ENCODE results near the gene GSTP1.

The GSTP1 gene

DNA sequence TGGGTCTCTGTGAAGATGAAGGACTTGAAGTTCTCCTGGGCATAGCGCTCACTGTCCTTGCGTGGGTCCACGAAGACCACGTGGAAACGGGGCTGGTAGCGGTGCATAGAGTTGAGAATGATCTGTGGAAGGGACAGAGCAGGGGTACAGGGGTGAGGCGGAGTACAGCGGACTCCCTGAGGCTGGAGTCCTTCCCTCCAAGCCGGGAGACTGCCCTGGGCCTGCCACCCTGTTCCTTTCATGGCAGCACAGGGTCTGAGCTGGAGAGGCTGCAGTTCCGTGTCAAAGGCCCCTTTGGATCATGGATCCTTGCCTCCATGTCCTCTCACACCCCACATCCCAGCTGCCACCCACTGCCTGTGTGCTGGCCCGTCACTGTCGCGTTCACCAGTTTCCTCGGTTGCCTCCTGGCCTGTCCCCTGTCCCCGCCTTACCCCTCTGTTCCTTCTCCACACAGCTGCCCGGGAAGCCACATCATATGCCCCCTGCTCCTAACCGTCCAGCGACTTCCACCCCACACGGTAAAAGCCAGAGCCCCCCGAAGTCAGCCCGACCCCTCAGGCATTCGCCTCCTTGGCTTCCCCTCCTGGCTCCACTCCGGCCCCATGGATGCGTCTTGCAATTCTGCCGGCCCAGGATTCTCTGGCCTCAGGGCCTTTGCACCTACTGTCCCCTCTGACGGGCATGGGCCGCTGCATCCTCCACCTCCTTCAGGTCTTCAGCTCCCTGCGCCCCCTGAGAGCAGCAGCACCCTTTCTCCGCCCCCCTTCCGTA, 49.6 kb downstream of the GSTP1 start:
- CTCF ChIA-PET: interaction anchor here (0.7 to 1.5 kb wide), 6 partner anchors 10 to 41 kb away, joined by 3 to 4 read pairs (median 3); partner anchors contain the start of gene ALDH3B2

DNA sequence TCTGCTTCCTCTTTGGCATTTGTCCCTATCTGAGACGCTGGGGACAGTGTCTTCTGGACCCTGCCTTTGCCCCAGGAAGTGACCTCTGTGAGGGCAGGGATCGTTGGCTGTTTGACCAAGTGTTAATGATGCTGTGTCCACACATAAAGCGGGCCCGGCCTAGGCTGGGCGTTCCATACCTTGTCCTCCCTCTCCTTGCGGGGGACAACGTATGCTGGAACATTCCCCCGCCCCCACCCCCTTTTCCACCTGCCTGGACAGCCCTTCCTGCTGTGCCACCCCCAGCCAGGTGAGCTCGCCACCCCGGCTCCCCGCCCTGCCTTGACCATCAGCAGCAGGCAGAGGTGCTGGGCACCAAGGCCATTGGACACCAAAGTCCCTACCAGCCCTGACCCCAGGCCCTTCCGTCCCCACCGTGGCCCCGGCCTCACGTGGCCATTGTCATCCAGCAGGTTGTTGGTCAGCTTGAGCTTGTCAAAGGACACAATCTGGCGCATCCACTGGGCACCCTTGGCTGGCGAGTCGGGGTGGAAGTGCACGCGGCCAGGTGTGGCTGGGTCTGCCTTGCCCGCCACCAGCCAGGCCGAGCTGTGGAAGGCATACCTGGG, 50.2 kb downstream of the GSTP1 start:
- CTCF ChIA-PET: interaction anchor here (0.7 to 1.5 kb wide), 5 partner anchors 15 to 41 kb away, joined by 3 to 4 read pairs (median 3); partner anchors contain the start of gene ALDH3B2
- TF ChIP-seq, protein P1, sequence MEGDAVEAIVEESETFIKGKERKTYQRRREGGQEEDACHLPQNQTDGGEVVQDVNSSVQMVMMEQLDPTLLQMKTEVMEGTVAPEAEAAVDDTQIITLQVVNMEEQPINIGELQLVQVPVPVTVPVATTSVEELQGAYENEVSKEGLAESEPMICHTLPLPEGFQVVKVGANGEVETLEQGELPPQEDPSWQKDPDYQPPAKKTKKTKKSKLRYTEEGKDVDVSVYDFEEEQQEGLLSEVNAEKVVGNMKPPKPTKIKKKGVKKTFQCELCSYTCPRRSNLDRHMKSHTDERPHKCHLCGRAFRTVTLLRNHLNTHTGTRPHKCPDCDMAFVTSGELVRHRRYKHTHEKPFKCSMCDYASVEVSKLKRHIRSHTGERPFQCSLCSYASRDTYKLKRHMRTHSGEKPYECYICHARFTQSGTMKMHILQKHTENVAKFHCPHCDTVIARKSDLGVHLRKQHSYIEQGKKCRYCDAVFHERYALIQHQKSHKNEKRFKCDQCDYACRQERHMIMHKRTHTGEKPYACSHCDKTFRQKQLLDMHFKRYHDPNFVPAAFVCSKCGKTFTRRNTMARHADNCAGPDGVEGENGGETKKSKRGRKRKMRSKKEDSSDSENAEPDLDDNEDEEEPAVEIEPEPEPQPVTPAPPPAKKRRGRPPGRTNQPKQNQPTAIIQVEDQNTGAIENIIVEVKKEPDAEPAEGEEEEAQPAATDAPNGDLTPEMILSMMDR (IDR thresholded peaks at IDR 0.05; ENCODE audit: insufficient read depth, low read length, missing control alignments): no peak
- H3K4me3 ChIP-seq (ENCODE audit: low read depth, low read length): no peak overlapping the region
- no peak for DNase-seq (ENCODE audit: low read depth, low spot score)
- POLR2A ChIA-PET: no interaction called here

More for the DNA sequence above, 49.6 kb downstream of the GSTP1 start:
- H3K4me3 ChIP-seq (ENCODE audit: low read depth, low read length): no peak overlapping the region
- no peak for DNase-seq (ENCODE audit: low read depth, low spot score)
- POLR2A ChIA-PET: no interaction called here
- TF ChIP-seq, protein P1 (IDR thresholded peaks at IDR 0.05; ENCODE audit: insufficient read depth, low read length, missing control alignments): no peak

GRCh38 chr11:67634366-67635230, 51.0 kb downstream of the GSTP1 start:
- POLR2A ChIA-PET: no interaction called here

DNA sequence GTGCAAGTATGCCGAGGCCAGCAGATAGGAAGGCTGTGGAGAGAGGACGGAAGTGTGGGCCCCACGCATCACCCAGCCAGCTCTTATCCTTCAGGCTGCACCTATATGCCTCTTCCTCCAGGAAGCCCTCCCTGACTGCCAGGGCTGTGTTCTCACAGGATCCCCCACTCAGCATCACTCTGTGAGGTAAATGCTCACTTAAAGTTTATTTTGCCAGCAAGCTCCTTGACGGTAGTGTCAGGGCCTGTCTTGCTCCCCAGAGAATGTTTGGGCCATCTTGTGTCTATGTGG, 51.6 kb downstream of the GSTP1 start:
- POLR2A ChIA-PET: no interaction called here

More at GRCh38 chr11:67634366-67635230, 51.0 kb downstream of the GSTP1 start:
- TF ChIP-seq, protein P1 (IDR thresholded peaks at IDR 0.05; ENCODE audit: insufficient read depth, low read length, missing control alignments): no peak
- CTCF ChIA-PET: interaction anchor here (1.3 to 2.2 kb wide), 3 partner anchors 14 to 26 kb away, joined by 3 to 5 read pairs (median 4); no protein-coding TSS in a partner anchor
- DNase-seq (ENCODE audit: low read depth, low spot score): no peak
- no peak overlapping the region for H3K4me3 ChIP-seq (ENCODE audit: low read depth, low read length)

More for the DNA sequence above, 51.6 kb downstream of the GSTP1 start:
- CTCF ChIA-PET: interaction anchor here (1.1 to 2.2 kb wide), 3 partner anchors 14 to 24 kb away, joined by 3 to 5 read pairs (median 5); no protein-coding TSS in a partner anchor
- no peak overlapping the region for H3K4me3 ChIP-seq (ENCODE audit: low read depth, low read length)
- TF ChIP-seq, protein P1 (IDR thresholded peaks at IDR 0.05; ENCODE audit: insufficient read depth, low read length, missing control alignments): no peak
- DNase-seq (ENCODE audit: low read depth, low spot score): no peak

Data from AG04449 (cell line).